Peyer's patch (tissue), 4 donors: ENCODE data around the gene TYW1.
"Not testable (repeated sequence)": the region's sequence is repeated elsewhere in the genome, so short reads cannot be mapped to it uniquely, and the experiment has no call there.

ENCODE experiments used
- POLR2A ChIP-seq, 2 donors: fragments of 450-650 bp; IDR thresholded peaks; one replicate each; pipeline ENCODE4 v1.5.1; 2017; ENCODE audit warnings: antibody characterized with exemption in 2 of 2, mild to moderate bottlenecking in 2 of 2, moderate library complexity in 2 of 2
- TF ChIP-seq, protein P1 (sequence below), 6 experiments: fragments of 450-650 bp in 4 of 6; fragments of 200-600 bp in 2 of 6; sonication (generic) in 1 of 6; IDR thresholded peaks; one replicate each; pipeline ENCODE4 v1.5.1; 2017 to 2019; ENCODE audit warnings: antibody characterized with exemption in 6 of 6, mild to moderate bottlenecking in 3 of 6, moderate library complexity in 1 of 6

DNA sequence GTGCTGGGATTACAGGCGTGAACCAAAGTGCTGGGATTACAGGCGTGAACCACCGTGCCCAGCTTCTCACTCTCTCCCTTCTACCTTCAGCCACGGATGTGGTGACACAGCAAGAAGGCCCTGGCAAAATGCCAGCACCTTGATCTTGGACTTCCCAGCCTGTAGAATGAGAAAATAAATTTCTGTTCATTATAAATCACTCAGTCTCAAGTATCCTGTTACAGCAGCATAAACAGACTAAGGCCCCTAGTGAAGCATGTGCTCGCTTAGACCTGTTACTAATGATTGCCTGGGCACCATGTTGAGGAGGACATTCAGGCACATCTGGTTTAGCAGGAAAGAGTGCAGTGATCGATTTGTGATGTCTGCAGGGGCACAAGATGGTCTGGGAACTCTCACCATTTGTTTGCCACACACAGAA, 263.5 kb downstream of the TYW1 start:
- TF ChIP-seq, protein P1, sequence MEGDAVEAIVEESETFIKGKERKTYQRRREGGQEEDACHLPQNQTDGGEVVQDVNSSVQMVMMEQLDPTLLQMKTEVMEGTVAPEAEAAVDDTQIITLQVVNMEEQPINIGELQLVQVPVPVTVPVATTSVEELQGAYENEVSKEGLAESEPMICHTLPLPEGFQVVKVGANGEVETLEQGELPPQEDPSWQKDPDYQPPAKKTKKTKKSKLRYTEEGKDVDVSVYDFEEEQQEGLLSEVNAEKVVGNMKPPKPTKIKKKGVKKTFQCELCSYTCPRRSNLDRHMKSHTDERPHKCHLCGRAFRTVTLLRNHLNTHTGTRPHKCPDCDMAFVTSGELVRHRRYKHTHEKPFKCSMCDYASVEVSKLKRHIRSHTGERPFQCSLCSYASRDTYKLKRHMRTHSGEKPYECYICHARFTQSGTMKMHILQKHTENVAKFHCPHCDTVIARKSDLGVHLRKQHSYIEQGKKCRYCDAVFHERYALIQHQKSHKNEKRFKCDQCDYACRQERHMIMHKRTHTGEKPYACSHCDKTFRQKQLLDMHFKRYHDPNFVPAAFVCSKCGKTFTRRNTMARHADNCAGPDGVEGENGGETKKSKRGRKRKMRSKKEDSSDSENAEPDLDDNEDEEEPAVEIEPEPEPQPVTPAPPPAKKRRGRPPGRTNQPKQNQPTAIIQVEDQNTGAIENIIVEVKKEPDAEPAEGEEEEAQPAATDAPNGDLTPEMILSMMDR (IDR thresholded peaks at IDR 0.05) = not testable (repeated sequence)
- TF ChIP-seq POLR2A (IDR thresholded peaks at IDR 0.05) = not testable (repeated sequence)
